GM12892 (cell line): ENCODE data around the gene TXN.

ENCODE experiments used
- DNase-seq: peaks from one replicate; pipeline ENCODE4 v3.0.0; 2011; ENCODE audit not compliant: insufficient read length
- FAIRE-seq: peaks from 2 replicates; lab custom pipeline; 2011; peaks lifted over from hg19 to GRCh38; lab: Jason Lieb, UNC
- POLR2A ChIP-seq: IDR thresholded peaks from 2 replicates; pipeline ENCODE4 v1.6.1; 2011; ENCODE audit warnings: low read depth, low read length, control low read depth
- POLR2AphosphoS5 ChIP-seq: IDR thresholded peaks from 2 replicates; pipeline ENCODE4 v1.6.1; 2011; ENCODE audit warnings: low read depth, low read length, control low read depth
- TAF1 ChIP-seq: IDR thresholded peaks from 2 replicates; pipeline ENCODE4 v1.6.1; 2011; ENCODE audit warnings: low read depth, mild to moderate bottlenecking, control low read depth, low read length, borderline replicate concordance

TXN gene

GRCh38 chr9:110282018-110282738 lies 25.9 kb upstream of the TXN start:
- FAIRE-seq = no peak
- TF ChIP-seq POLR2AphosphoS5 (no peak), POLR2A (no peak), TAF1 (no peak)
- no peak for DNase-seq

DNA sequence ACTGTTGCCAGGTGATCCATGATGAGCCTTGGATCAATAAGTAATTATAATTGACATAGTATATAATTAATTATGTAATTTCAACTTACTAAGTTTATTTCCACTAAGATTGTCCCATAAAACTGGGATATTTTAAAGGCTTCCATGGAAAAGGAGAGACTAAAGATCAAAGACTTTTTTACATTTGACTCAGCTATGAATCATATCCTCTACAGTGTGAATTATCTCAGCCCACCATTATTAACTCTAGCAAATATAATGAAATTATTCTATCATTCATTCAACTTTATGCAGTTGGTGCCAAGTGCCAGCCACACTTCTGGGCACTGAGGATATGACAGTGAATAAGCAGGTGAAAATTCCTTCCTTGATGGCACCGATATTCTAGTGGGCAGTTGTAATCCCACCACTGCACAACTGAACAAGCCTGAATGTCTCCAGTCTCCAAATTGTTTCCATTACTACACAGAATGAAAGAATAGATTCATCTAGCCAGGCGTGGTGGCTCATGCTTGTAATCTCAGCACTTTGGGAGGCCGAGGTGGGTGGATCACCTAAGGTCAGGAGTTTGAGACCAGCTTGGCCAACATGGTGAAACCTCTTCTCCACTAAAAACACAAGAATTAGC lies 21.9 kb upstream of the TXN start:
- DNase-seq (no peak), FAIRE-seq (no peak)
- TF ChIP-seq POLR2A = no peak
- no peak for TF ChIP-seq TAF1
- no peak for TF ChIP-seq POLR2AphosphoS5

DNA sequence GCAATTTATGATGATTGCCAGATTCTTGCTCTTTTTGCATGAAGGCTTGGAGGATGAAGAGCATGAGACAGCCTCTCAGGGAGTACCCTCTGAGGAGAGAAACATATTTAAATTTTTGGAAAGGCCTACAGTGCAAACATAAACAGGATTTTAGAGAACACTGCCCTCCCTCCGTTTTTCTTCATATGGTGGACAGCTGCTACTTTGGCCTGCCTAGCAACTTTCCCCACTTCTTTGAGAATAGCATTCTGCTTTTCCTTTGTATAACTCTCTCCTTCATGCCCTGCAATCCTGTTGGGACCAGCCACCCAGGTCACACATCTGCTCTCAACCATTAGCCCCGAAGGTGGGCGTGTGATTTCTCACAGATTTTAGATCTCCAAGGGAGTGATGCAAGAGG lies 20.5 kb upstream of the TXN start:
- DNase-seq (no peak), FAIRE-seq (no peak)
- TF ChIP-seq POLR2AphosphoS5 (no peak), POLR2A (no peak), TAF1 (no peak)

GRCh38 chr9:110270211-110270995 lies 14.1 kb upstream of the TXN start:
- no peak for TF ChIP-seq POLR2AphosphoS5
- TF ChIP-seq POLR2A = no peak
- no peak for TF ChIP-seq TAF1
- FAIRE-seq (no peak), DNase-seq (no peak)

DNA sequence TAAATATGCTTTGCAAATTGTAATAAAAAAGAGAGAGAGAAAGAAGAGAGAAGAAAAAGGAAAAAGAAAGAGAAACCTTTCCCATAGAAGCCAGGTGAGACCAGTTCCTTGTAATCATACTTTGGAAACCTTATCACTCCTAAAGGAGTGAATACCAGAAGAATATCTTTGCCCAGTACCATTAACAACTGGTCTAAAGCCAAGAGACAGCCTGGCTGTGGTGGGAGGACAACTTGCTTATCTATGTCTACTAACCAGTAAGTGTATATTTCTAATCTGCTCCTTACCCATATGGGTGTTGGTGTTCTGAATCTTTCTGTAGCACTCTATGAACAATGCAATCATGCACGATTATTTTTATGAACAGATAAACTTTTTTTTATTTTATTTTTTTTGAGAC lies 10.5 kb upstream of the TXN start:
- DNase-seq = no peak
- no peak for FAIRE-seq
- no peak for TF ChIP-seq POLR2A
- TF ChIP-seq POLR2AphosphoS5 = no peak
- no peak for TF ChIP-seq TAF1

GRCh38 chr9:110261632-110262031 lies 5.3 kb upstream of the TXN start:
- DNase-seq (no peak), FAIRE-seq (no peak)
- TF ChIP-seq POLR2AphosphoS5 = no peak
- TF ChIP-seq POLR2A = no peak
- TF ChIP-seq TAF1 = no peak

DNA sequence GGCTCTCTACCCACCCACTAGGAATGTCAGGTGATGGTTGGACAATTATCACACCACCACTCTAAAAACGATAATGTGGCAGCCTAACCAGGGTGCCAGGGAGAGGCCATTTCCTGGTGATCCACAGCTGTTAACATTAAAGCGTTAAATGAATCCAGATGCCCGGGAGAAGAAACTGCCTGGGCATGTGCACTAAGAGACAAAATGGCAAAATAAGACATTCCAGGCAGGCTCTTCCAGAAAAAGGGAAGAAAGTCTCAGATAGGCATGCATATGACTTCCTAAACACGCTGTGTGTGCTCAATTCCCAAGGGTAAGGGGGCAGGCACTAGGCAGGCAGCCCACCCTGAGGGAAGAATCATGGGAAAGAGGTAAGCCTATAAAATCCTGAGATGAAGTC lies 4.6 kb upstream of the TXN start:
- DNase-seq (no peak), FAIRE-seq (no peak)

GRCh38 chr9:110259566-110259965 lies 3.3 kb upstream of the TXN start:
- FAIRE-seq = no peak
- no peak for TF ChIP-seq TAF1
- no peak for DNase-seq

More for the DNA sequence above, 4.6 kb upstream of the TXN start:
- TF ChIP-seq POLR2AphosphoS5 (no peak), POLR2A (no peak), TAF1 (no peak)

GRCh38 chr9:110258690-110259091 lies 2.4 kb upstream of the TXN start:
- no peak for FAIRE-seq
- peak; percentile 21; the same call in 1 of the 2 replicates for TF ChIP-seq TAF1
- TF ChIP-seq POLR2AphosphoS5 = no peak
- DNase-seq = no peak

GRCh38 chr9:110257956-110258355 lies 1.6 kb upstream of the TXN start:
- no peak for FAIRE-seq
- no peak for DNase-seq
- TF ChIP-seq POLR2A = no peak
- TF ChIP-seq TAF1 = no peak
- no peak for TF ChIP-seq POLR2AphosphoS5

- 0 out of 2 replicates have a peak, but pooled peaks have one; percentile 48 for TF ChIP-seq POLR2AphosphoS5
- TF ChIP-seq TAF1 = no peak; the same call in 1 of the 2 replicates
- TF ChIP-seq POLR2A = peak; percentile 1; the same call in 1 of the 2 replicates
- no peak for FAIRE-seq
- no peak for DNase-seq
Observed at GRCh38 chr9:110257097-110257841, 962 bp upstream of the TXN start.
